HL-60 (cell line): ENCODE measurements around the gene TBCD.
A peak's percentile ranks its signal among the peaks of the same experiment; 100 is the strongest.

Experiments
- DNase-seq, 2 experiments: peaks; one replicate each; pipeline ENCODE4 v3.0.0-alpha.2; 2010 to 2020; ENCODE audit warnings: low read depth in 1 of 2, low spot score in 1 of 2
- H3K27ac ChIP-seq: fragments of 250-450 bp; sonication (Bioruptor Pico); replicated peaks from 2 replicates; pipeline ENCODE4 v1.5.1; 2020; ENCODE audit warnings: mild to moderate bottlenecking, moderate library complexity
- H3K27me3 ChIP-seq: fragments of 250-450 bp; sonication (Bioruptor Pico); 2 replicates; pipeline ENCODE4 v1.5.1; 2021; ENCODE audit warnings: mild to moderate bottlenecking, moderate library complexity; ENCODE audit not compliant: insufficient read depth, poor library complexity, severe bottlenecking
- H3K4me3 ChIP-seq: replicated peaks from 2 replicates; pipeline ENCODE4 v1.5.1; 2011; ENCODE audit warnings: mild to moderate bottlenecking, control low read depth, low read length; ENCODE audit not compliant: insufficient read depth
- CTCF ChIP-seq: IDR thresholded peaks from one replicate; pipeline ENCODE4 v1.5.1; 2011; ENCODE audit warnings: low read length, control low read depth, inconsistent platforms; ENCODE audit not compliant: insufficient read depth
- GABPA ChIP-seq: IDR thresholded peaks from 2 replicates; pipeline ENCODE4 v1.6.1; 2012; ENCODE audit warnings: low read depth
- POLR2AphosphoS5 ChIP-seq: IDR thresholded peaks from 2 replicates; pipeline ENCODE4 v1.6.1; 2012; ENCODE audit warnings: low read depth
- REST ChIP-seq: IDR thresholded peaks from 2 replicates; pipeline ENCODE4 v1.6.1; 2012; ENCODE audit warnings: low read depth; ENCODE audit not compliant: insufficient replicate concordance
- SPI1 ChIP-seq: IDR thresholded peaks from 2 replicates; pipeline ENCODE4 v1.6.1; 2012; ENCODE audit warnings: low read depth, mild to moderate bottlenecking, borderline replicate concordance

Gene TBCD

GRCh38 chr17:82938486-82938872 is 186.6 kb downstream of the TBCD start:
- DNase-seq, result no peak
- Histone ChIP-seq H3K27ac (no peak overlapping the region), H3K4me3 (no peak overlapping the region), H3K27me3 (no peaks in the 10 kb centered on the region)
- TF ChIP-seq GABPA (no peak), CTCF (no peak), SPI1 (no peak), REST (no peak), POLR2AphosphoS5 (no peak)

- Histone ChIP-seq H3K4me3 (no peak overlapping the region), H3K27ac (no peak overlapping the region), H3K27me3 (no peaks in the 10 kb centered on the region)
- DNase-seq, result no peak
- TF ChIP-seq CTCF (no peak), SPI1 (no peak), POLR2AphosphoS5 (peak; percentile 50)
These were observed 187.2 kb downstream of the TBCD start for GRCh38 chr17:82938873-82939620.

GRCh38 chr17:82939621-82940135 is 187.8 kb downstream of the TBCD start:
- no peak for DNase-seq
- Histone ChIP-seq H3K27me3 (no peaks in the 10 kb centered on the region), H3K27ac (no peak overlapping the region), H3K4me3 (no peak overlapping the region)
- TF ChIP-seq SPI1, result no peak
- TF ChIP-seq CTCF, result no peak
- 0 out of 2 replicates have a peak, but pooled peaks have one; percentile 7 for TF ChIP-seq POLR2AphosphoS5
- TF ChIP-seq GABPA, result no peak

- DNase-seq, result peak in 1 of 2 experiments; percentile 13
- H3K4me3 ChIP-seq, result no peak overlapping the region
- H3K27me3 ChIP-seq, result no peaks in the 10 kb centered on the region
- H3K27ac ChIP-seq, result no peak overlapping the region
- TF ChIP-seq REST, result no peak
- no peak for TF ChIP-seq SPI1
- no peak for TF ChIP-seq GABPA
These were observed 188.6 kb downstream of the TBCD start for GRCh38 chr17:82940226-82941020.
